Endothelial cell (in vitro differentiated cells): Measurements from ENCODE around the gene IST1. TPM values are rescaled to one million over a fixed set of nuclear protein-coding genes. Genes with fewer than 3 reads are reported as not detected.

Source experiments
- DNase-seq: peaks from one replicate; pipeline ENCODE4 v3.0.0; 2021; ENCODE audit warnings: low spot score
- H3K27ac Mint-ChIP-seq: one replicate; pipeline ENCODE4 v1.8.0; 2021; ENCODE audit warnings: mixed read lengths, inconsistent platforms; ENCODE audit not compliant: unreplicated experiment
- H3K27me3 Mint-ChIP-seq: one replicate; pipeline ENCODE4 v1.8.0; 2021; ENCODE audit warnings: mild to moderate bottlenecking, moderate library complexity, mixed read lengths, inconsistent platforms; ENCODE audit not compliant: unreplicated experiment
- H3K36me3 Mint-ChIP-seq: one replicate; pipeline ENCODE4 v1.8.0; 2021; ENCODE audit warnings: mild to moderate bottlenecking, low read depth, mixed read lengths, inconsistent platforms; ENCODE audit not compliant: unreplicated experiment
- H3K4me1 Mint-ChIP-seq: one replicate; pipeline ENCODE4 v1.8.0; 2021; ENCODE audit warnings: mild to moderate bottlenecking, mixed read lengths, inconsistent platforms; ENCODE audit not compliant: unreplicated experiment
- H3K4me3 Mint-ChIP-seq: one replicate; pipeline ENCODE4 v1.8.0; 2021; ENCODE audit warnings: mild to moderate bottlenecking, mixed read lengths, inconsistent platforms; ENCODE audit not compliant: unreplicated experiment
- H3K9me3 Mint-ChIP-seq: one replicate; pipeline ENCODE4 v1.8.0; 2021; ENCODE audit warnings: mixed read lengths, inconsistent platforms; ENCODE audit not compliant: unreplicated experiment
- CTCF ChIP-seq: fragments of 200-600 bp; sonication (generic); IDR thresholded peaks from one replicate; pipeline ENCODE4 v1.5.0; 2021; ENCODE audit warnings: antibody characterized with exemption; ENCODE audit not compliant: unreplicated experiment
- total RNA-seq: library from RNA; stranded (reverse); fragmentation: NEBNext Ultra II Directional; extraction: Animal tissue kit (Norgen Biotek cat#: 25700); gene quantifications from one replicate; pipeline ENCODE4 v1.2.1, GENCODE V29; 2021; ENCODE audit not compliant: unreplicated experiment

Gene IST1
- total RNA-seq, 1 donor from 2014 or later, result 247 TPM

- H3K27ac Mint-ChIP-seq, result no peak overlapping the region
- H3K27me3 Mint-ChIP-seq, result no peaks in the 10 kb centered on the region
- H3K4me3 Mint-ChIP-seq, result no peak overlapping the region
- TF ChIP-seq CTCF, result no peak
- H3K4me1 Mint-ChIP-seq, result peaks cover 6% of the 10 kb centered on the region
- no peaks in the 10 kb centered on the region for H3K36me3 Mint-ChIP-seq
- no peaks in the 10 kb centered on the region for H3K9me3 Mint-ChIP-seq
- DNase-seq, result no peak
Measured at GRCh38 chr16:71954699-71955195, 59.4 kb downstream of the IST1 start.

- Mint-ChIP-seq H3K4me1 (peaks cover 6% of the 10 kb centered on the region), H3K36me3 (no peaks in the 10 kb centered on the region), H3K9me3 (no peaks in the 10 kb centered on the region), H3K27me3 (no peaks in the 10 kb centered on the region), H3K4me3 (no peak overlapping the region), H3K27ac (no peak overlapping the region)
- no peak for TF ChIP-seq CTCF
- DNase-seq, result no peak
Measured at GRCh38 chr16:71956486-71956885, 61.2 kb downstream of the IST1 start.

- peak; percentile 84 for TF ChIP-seq CTCF
- Mint-ChIP-seq H3K27me3 (no peaks in the 10 kb centered on the region), H3K9me3 (no peaks in the 10 kb centered on the region)
Measured at GRCh38 chr16:71961066-71962039, 66.0 kb downstream of the IST1 start.

GRCh38 chr16:71963125-71963875 lies 68.0 kb downstream of the IST1 start:
- H3K4me1 Mint-ChIP-seq, result peaks cover 5% of the 10 kb centered on the region
- H3K4me3 Mint-ChIP-seq, result no peak overlapping the region
- H3K27me3 Mint-ChIP-seq, result no peaks in the 10 kb centered on the region
- no peaks in the 10 kb centered on the region for H3K36me3 Mint-ChIP-seq
- TF ChIP-seq CTCF, result no peak
- H3K9me3 Mint-ChIP-seq, result no peaks in the 10 kb centered on the region
- no peak overlapping the region for H3K27ac Mint-ChIP-seq
- no peak for DNase-seq

More at GRCh38 chr16:71961066-71962039, 66.0 kb downstream of the IST1 start:
- Mint-ChIP-seq H3K36me3 (no peaks in the 10 kb centered on the region), H3K4me1 (peaks cover 7% of the 10 kb centered on the region), H3K27ac (no peak overlapping the region), H3K4me3 (no peak overlapping the region)
- peak; percentile 88 for DNase-seq
